HepG2 (cell line): ENCODE results near the gene MLLT11. TPM values are rescaled to one million over a fixed set of nuclear protein-coding genes. Genes with fewer than 3 reads are reported as not detected.

ENCODE experiments used
- FOXP1 ChIP-seq, 2 experiments: fragments of 450-650 bp in 1 of 2; IDR thresholded peaks; 2 replicates each; pipeline ENCODE4 v1.6.1; 2017 to 2018; ENCODE audit warnings: antibody characterized with exemption in 1 of 2
- MEIS2 ChIP-seq: sonication (generic); formaldehyde crosslinking; IDR thresholded peaks from 2 replicates; pipeline ENCODE4 v1.9.0; 2021; ENCODE audit warnings: mild to moderate bottlenecking, missing genetic modification reagents
- MIXL1 ChIP-seq: IDR thresholded peaks from 2 replicates; pipeline ENCODE4 v1.6.1; 2016
- NFRKB ChIP-seq: fragments of 450-650 bp; IDR thresholded peaks from 2 replicates; pipeline ENCODE4 v1.6.1; 2017
- PCBP1 ChIP-seq: fragments of 200-400 bp; formaldehyde crosslinking; IDR thresholded peaks from 2 replicates; pipeline ENCODE4 v1.6.1; 2017; ENCODE audit warnings: mild to moderate bottlenecking, low read depth, low read length, borderline replicate concordance
- RBM22 ChIP-seq: fragments of 200-400 bp; formaldehyde crosslinking; optimal IDR thresholded peaks from 2 replicates; pipeline ENCODE3; 2017; ENCODE audit warnings: mild to moderate bottlenecking, low read length, moderate library complexity
- SAFB2 ChIP-seq: sonication (generic); formaldehyde crosslinking; IDR thresholded peaks from 2 replicates; pipeline ENCODE4 v1.5.1; 2020; ENCODE audit warnings: missing genetic modification reagents, low read depth, mild to moderate bottlenecking, borderline replicate concordance
- SP4 ChIP-seq: sonication (generic); formaldehyde crosslinking; IDR thresholded peaks from 2 replicates; pipeline ENCODE4 v1.8.1; 2023; ENCODE audit warnings: mild to moderate bottlenecking, missing genetic modification reagents
- SRSF9 ChIP-seq: fragments of 200-400 bp; formaldehyde crosslinking; IDR thresholded peaks from 2 replicates; pipeline ENCODE4 v1.6.1; 2018; ENCODE audit warnings: borderline replicate concordance, mild to moderate bottlenecking, low read depth, low read length; ENCODE audit not compliant: insufficient read depth, poor library complexity, severe bottlenecking
- THAP11 ChIP-seq: IDR thresholded peaks from 2 replicates; pipeline ENCODE4 v1.6.1; 2016; ENCODE audit warnings: missing biosample characterization, missing genetic modification reagents
- UBTF ChIP-seq: sonication (generic); formaldehyde crosslinking; IDR thresholded peaks from 2 replicates; pipeline ENCODE4 v1.4.0; 2020; ENCODE audit warnings: mild to moderate bottlenecking, missing genetic modification reagents
- ZNF383 ChIP-seq: sonication (generic); formaldehyde crosslinking; IDR thresholded peaks from 2 replicates; pipeline ENCODE4 v1.4.0; 2020; ENCODE audit warnings: missing genetic modification reagents, mild to moderate bottlenecking, borderline replicate concordance
- ZNF451 ChIP-seq: sonication (generic); formaldehyde crosslinking; IDR thresholded peaks from 2 replicates; pipeline ENCODE4 v1.5.0; 2020; ENCODE audit warnings: mild to moderate bottlenecking, missing genetic modification reagents
- ZNF652 ChIP-seq: IDR thresholded peaks from 2 replicates; pipeline ENCODE4 v1.6.1; 2016; ENCODE audit warnings: low read depth, borderline replicate concordance
- ZNF800 ChIP-seq: sonication (generic); formaldehyde crosslinking; IDR thresholded peaks from 2 replicates; pipeline ENCODE4 v1.4.0; 2020; ENCODE audit warnings: missing genetic modification reagents
- ZNF841 ChIP-seq: sonication (generic); formaldehyde crosslinking; IDR thresholded peaks from 2 replicates; pipeline ENCODE4 v1.8.1; 2023; ENCODE audit warnings: missing genetic modification reagents, borderline replicate concordance
- ZSCAN20 ChIP-seq: sonication (generic); formaldehyde crosslinking; IDR thresholded peaks from 2 replicates; pipeline ENCODE4 v1.4.0; 2020; ENCODE audit warnings: missing genetic modification reagents, mild to moderate bottlenecking, borderline replicate concordance
- polyA plus RNA-seq, 8 experiments: library from polyadenylated mRNA; depleted of rRNA in 3 of 8; stranded (reverse) in 7 of 8; unstranded in 1 of 8; fragments of >200 nt; fragmentation: Illumina TruSeq in 4 of 8; extraction: Trizol in 4 of 8; gene quantifications; 2 replicates each; pipeline versions ENCODE4 v1.2.1 to v1.2.3, GENCODE V29; 2011 to 2016; ENCODE audit warnings: low read depth in 4 of 8, missing spikeins in 1 of 8, mixed read lengths in 1 of 8; ENCODE audit not compliant: insufficient read depth in 1 of 8
- total RNA-seq, 5 experiments: library from RNA; depleted of rRNA; stranded (reverse); fragments of >200 nt; fragmentation: Illumina TruSeq; extraction: Trizol; gene quantifications; 2 replicates each; pipeline ENCODE4 v1.2.3, GENCODE V29; 2016; ENCODE audit warnings: low read depth in 1 of 5
- TF ChIP-seq, protein P1 (sequence below): sonication (generic); formaldehyde crosslinking; IDR thresholded peaks from 2 replicates; pipeline ENCODE4 v1.9.0; 2021; ENCODE audit warnings: mild to moderate bottlenecking, missing genetic modification reagents

MLLT11 gene
- total and polyA plus RNA-seq, 2 of the 13 experiments (the other 11 are each of a cell fraction or from before 2014, with no cell fraction given), result 0.21 to 0.22 TPM

GRCh38 chr1:151059109-151060006, 839 bp upstream of the MLLT11 start, which contains the start of gene CDC42SE1 (continued):
- TF ChIP-seq ZNF800 (CRISPR knock-in tag), result peak; percentile 68; the same call in 1 of the 2 replicates
- TF ChIP-seq ZSCAN20, result no peak
- peak; percentile 80 for TF ChIP-seq THAP11 (CRISPR knock-in tag)
- 0 out of 2 replicates have a peak, but pooled peaks have one; percentile 38 for TF ChIP-seq PCBP1
- TF ChIP-seq MIXL1, result no peak
- no peak for TF ChIP-seq SP4 (CRISPR knock-in tag)
- TF ChIP-seq, protein P1, sequence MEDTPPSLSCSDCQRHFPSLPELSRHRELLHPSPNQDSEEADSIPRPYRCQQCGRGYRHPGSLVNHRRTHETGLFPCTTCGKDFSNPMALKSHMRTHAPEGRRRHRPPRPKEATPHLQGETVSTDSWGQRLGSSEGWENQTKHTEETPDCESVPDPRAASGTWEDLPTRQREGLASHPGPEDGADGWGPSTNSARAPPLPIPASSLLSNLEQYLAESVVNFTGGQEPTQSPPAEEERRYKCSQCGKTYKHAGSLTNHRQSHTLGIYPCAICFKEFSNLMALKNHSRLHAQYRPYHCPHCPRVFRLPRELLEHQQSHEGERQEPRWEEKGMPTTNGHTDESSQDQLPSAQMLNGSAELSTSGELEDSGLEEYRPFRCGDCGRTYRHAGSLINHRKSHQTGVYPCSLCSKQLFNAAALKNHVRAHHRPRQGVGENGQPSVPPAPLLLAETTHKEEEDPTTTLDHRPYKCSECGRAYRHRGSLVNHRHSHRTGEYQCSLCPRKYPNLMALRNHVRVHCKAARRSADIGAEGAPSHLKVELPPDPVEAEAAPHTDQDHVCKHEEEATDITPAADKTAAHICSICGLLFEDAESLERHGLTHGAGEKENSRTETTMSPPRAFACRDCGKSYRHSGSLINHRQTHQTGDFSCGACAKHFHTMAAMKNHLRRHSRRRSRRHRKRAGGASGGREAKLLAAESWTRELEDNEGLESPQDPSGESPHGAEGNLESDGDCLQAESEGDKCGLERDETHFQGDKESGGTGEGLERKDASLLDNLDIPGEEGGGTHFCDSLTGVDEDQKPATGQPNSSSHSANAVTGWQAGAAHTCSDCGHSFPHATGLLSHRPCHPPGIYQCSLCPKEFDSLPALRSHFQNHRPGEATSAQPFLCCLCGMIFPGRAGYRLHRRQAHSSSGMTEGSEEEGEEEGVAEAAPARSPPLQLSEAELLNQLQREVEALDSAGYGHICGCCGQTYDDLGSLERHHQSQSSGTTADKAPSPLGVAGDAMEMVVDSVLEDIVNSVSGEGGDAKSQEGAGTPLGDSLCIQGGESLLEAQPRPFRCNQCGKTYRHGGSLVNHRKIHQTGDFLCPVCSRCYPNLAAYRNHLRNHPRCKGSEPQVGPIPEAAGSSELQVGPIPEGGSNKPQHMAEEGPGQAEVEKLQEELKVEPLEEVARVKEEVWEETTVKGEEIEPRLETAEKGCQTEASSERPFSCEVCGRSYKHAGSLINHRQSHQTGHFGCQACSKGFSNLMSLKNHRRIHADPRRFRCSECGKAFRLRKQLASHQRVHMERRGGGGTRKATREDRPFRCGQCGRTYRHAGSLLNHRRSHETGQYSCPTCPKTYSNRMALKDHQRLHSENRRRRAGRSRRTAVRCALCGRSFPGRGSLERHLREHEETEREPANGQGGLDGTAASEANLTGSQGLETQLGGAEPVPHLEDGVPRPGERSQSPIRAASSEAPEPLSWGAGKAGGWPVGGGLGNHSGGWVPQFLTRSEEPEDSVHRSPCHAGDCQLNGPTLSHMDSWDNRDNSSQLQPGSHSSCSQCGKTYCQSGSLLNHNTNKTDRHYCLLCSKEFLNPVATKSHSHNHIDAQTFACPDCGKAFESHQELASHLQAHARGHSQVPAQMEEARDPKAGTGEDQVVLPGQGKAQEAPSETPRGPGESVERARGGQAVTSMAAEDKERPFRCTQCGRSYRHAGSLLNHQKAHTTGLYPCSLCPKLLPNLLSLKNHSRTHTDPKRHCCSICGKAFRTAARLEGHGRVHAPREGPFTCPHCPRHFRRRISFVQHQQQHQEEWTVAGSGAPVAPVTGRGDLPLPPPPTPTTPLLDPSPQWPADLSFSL (CRISPR knock-in tag), result no peak
- TF ChIP-seq MEIS2 (CRISPR knock-in tag), result no peak
- no peak for TF ChIP-seq ZNF652 (CRISPR knock-in tag)
- no peak for TF ChIP-seq ZNF841 (CRISPR knock-in tag)
- no peak for TF ChIP-seq ZNF451 (CRISPR knock-in tag)
- TF ChIP-seq NFRKB, result no peak
- TF ChIP-seq FOXP1 (IDR thresholded peaks at IDR 0.05), result no peak
- TF ChIP-seq FOXP1 (CRISPR knock-in tag; IDR thresholded peaks at IDR 0.05), result no peak
- peak; percentile 87; the same call in 1 of the 2 replicates for TF ChIP-seq UBTF (CRISPR knock-in tag)
- TF ChIP-seq SRSF9, result no peak
- TF ChIP-seq ZNF383 (CRISPR knock-in tag), result no peak
- no peak; the same call in 1 of the 2 replicates for TF ChIP-seq SAFB2 (CRISPR knock-in tag)
- no peak for TF ChIP-seq RBM22
